ENCODE data around the gene IFITM1.

DNA sequence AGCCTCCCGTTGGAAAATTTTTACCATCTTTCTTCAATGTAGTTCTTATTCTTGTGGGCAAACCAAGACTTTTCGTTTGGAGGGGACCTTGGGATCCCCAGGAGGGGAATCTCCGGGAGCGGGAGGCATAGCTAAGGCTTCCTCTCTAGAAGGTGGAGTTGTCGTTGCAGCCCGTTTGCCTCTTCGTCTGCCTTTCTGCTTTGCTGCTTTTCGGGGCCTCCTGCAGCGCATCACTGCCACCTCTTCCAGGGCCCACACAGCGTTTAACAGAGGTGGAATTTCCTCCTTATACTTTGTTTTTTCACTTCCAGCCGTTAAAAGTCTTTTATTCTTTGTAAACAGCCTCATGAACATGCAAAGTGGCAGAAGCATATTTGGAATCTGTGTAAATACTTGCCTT lies 10.3 kb downstream of the IFITM1 start:
- TF ChIP-seq, protein P1, sequence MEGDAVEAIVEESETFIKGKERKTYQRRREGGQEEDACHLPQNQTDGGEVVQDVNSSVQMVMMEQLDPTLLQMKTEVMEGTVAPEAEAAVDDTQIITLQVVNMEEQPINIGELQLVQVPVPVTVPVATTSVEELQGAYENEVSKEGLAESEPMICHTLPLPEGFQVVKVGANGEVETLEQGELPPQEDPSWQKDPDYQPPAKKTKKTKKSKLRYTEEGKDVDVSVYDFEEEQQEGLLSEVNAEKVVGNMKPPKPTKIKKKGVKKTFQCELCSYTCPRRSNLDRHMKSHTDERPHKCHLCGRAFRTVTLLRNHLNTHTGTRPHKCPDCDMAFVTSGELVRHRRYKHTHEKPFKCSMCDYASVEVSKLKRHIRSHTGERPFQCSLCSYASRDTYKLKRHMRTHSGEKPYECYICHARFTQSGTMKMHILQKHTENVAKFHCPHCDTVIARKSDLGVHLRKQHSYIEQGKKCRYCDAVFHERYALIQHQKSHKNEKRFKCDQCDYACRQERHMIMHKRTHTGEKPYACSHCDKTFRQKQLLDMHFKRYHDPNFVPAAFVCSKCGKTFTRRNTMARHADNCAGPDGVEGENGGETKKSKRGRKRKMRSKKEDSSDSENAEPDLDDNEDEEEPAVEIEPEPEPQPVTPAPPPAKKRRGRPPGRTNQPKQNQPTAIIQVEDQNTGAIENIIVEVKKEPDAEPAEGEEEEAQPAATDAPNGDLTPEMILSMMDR (IDR thresholded peaks at IDR 0.05), result no peak
- no peak for TF ChIP-seq EP300 (IDR thresholded peaks at IDR 0.05)
- TF ChIP-seq POLR2A (IDR thresholded peaks at IDR 0.05), result no peak
